Measurements from ENCODE around the gene GLB1L2. TPM values are rescaled to one million over a fixed set of nuclear protein-coding genes. Genes with fewer than 3 reads are reported as not detected.

GLB1L2 gene, protein sequence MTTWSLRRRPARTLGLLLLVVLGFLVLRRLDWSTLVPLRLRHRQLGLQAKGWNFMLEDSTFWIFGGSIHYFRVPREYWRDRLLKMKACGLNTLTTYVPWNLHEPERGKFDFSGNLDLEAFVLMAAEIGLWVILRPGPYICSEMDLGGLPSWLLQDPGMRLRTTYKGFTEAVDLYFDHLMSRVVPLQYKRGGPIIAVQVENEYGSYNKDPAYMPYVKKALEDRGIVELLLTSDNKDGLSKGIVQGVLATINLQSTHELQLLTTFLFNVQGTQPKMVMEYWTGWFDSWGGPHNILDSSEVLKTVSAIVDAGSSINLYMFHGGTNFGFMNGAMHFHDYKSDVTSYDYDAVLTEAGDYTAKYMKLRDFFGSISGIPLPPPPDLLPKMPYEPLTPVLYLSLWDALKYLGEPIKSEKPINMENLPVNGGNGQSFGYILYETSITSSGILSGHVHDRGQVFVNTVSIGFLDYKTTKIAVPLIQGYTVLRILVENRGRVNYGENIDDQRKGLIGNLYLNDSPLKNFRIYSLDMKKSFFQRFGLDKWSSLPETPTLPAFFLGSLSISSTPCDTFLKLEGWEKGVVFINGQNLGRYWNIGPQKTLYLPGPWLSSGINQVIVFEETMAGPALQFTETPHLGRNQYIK
- polyA plus RNA-seq (2012; rRNA removed): 3.4 and 3.5 TPM in 2 replicates
- 1.9 and 2.6 TPM in 2 replicates for polyA plus RNA-seq (2012; cell fraction: cytosol; rRNA removed)
- 4.8 and 5.1 TPM in 2 replicates for polyA plus RNA-seq (2012; cell fraction: nucleus; rRNA removed)

DNA sequence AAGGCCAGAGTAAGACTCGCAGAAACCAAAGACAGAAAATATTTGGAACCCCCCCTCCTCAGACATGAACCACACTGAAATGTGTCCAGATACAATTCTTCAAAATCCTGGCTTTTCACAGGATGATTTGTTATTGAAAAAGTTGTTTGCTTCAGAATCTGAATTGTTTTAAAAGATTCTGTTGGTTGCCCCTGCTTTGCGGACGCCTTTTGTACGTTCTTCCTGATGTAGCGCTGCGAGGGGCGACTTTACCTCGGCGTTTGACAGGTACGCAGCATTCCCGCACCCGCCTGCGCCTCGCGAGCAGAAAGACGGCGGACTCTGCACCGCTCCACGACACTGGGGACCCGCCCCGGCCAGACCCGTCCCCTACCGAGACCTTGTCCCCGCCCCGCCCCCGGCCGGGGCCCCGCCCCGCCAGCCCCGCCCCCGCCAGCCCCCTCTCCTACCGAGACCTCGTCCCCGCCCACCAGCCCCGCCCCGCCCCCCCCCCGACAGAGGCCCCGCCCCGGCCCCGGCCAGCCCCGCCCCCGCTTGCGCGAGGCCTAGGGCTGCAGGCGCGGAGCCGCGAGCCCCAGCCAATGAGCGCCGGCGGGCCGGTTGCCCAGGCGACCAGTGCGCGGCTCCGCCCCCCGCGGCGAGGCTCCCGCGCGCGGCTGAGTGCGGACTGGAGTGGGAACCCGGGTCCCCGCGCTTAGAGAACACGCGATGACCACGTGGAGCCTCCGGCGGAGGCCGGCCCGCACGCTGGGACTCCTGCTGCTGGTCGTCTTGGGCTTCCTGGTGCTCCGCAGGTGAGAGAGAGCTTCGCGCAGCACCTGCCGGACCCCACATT lies at the start of gene GLB1L2:
TSS of gene GLB1L2 (plus strand) at position 635 of the 835 bp plus-strand sequence. CDS start at position 709, 74 bp downstream.
- Histone ChIP-seq H3K36me3 (replicated peaks in 1 of 2; ENCODE audit: control insufficient read depth in 1 of 2, insufficient read depth in 2 of 2, low read length in 1 of 2) (no peaks in the 10 kb centered on the region), H3K79me2 (ENCODE audit: insufficient read depth) (no peaks in the 10 kb centered on the region), H3K27me3 (ENCODE audit: insufficient read depth) (peaks cover 7% of the 10 kb centered on the region; the same call in 1 of the 2 replicates), H2AFZ (ENCODE audit: low read depth) (peak within 1 kb of the TSS; percentile 81), H3K4me3 (ENCODE audit: low read depth in 2 of 2, low read length in 1 of 2) (peak within 1 kb of the TSS; percentile 48 to 53; a peak in 3 of 4 replicates), H3F3A (replicated peaks; ENCODE audit: insufficient read depth) (no peaks in the 10 kb centered on the region), H4K20me1 (ENCODE audit: insufficient read depth) (no peaks in the 10 kb centered on the region), H3K4me1 (ENCODE audit: control insufficient read depth in 1 of 2, insufficient read depth in 2 of 2, low read depth in 1 of 2, low read length in 1 of 2) (peaks cover 0 to 3% of the 10 kb centered on the region in 2 experiments; a peak in 2 of 4 replicates), H3K27ac (ENCODE audit: low read depth in 2 of 2, low read length in 1 of 2) (no peak within 1 kb of the TSS), H3K4me2 (peak within 1 kb of the TSS; percentile 75), H3K9me3 (no peaks in the 10 kb centered on the region), H3K9ac (no peak within 1 kb of the TSS), H3K9me2 (no peaks in the 10 kb centered on the region)
- WGBS (ENCODE audit: low lambda C conversion rate): 2% methylated on average over 49 of the region's 80 CpGs
- ChIA-PET POLR2A (no interaction called here), CTCF (interaction anchor here (0.7 to 1.6 kb wide), 5 partner anchors 12 to 529 kb away, joined by 3 to 5 read pairs (median 3); no protein-coding TSS in a partner anchor)
- TF ChIP-seq, protein P1, sequence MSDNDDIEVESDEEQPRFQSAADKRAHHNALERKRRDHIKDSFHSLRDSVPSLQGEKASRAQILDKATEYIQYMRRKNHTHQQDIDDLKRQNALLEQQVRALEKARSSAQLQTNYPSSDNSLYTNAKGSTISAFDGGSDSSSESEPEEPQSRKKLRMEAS (IDR thresholded peaks at IDR 0.05; ENCODE audit: low read depth): 0 out of 2 replicates have a peak, but pooled peaks have one; percentile 54
- TF ChIP-seq FOXM1 (IDR thresholded peaks at IDR 0.05; ENCODE audit: low read depth) (no peak), MXI1 (IDR thresholded peaks at IDR 0.05; ENCODE audit: low read depth, low read length) (peak; percentile 80; the same call in 1 of the 2 replicates), MEF2A (IDR thresholded peaks at IDR 0.05; ENCODE audit: borderline replicate concordance, low read depth) (no peak), RCOR1 (IDR thresholded peaks at IDR 0.05; ENCODE audit: low read length) (no peak), NRF1 (IDR thresholded peaks at IDR 0.05; ENCODE audit: low read depth, low read length) (peak; percentile 14; the same call in 1 of the 2 replicates)
- TF ChIP-seq, protein P2, sequence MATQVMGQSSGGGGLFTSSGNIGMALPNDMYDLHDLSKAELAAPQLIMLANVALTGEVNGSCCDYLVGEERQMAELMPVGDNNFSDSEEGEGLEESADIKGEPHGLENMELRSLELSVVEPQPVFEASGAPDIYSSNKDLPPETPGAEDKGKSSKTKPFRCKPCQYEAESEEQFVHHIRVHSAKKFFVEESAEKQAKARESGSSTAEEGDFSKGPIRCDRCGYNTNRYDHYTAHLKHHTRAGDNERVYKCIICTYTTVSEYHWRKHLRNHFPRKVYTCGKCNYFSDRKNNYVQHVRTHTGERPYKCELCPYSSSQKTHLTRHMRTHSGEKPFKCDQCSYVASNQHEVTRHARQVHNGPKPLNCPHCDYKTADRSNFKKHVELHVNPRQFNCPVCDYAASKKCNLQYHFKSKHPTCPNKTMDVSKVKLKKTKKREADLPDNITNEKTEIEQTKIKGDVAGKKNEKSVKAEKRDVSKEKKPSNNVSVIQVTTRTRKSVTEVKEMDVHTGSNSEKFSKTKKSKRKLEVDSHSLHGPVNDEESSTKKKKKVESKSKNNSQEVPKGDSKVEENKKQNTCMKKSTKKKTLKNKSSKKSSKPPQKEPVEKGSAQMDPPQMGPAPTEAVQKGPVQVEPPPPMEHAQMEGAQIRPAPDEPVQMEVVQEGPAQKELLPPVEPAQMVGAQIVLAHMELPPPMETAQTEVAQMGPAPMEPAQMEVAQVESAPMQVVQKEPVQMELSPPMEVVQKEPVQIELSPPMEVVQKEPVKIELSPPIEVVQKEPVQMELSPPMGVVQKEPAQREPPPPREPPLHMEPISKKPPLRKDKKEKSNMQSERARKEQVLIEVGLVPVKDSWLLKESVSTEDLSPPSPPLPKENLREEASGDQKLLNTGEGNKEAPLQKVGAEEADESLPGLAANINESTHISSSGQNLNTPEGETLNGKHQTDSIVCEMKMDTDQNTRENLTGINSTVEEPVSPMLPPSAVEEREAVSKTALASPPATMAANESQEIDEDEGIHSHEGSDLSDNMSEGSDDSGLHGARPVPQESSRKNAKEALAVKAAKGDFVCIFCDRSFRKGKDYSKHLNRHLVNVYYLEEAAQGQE (IDR thresholded peaks at IDR 0.05; ENCODE audit: low read depth, low read length): no peak
- DNase-seq: peak; percentile 99
